ENCODE results near the gene ZNF503.

The ZNF503 gene

GRCh38 chr10:75405598-75406461 is 4.3 kb upstream of the ZNF503 start:
- no peak for DNase-seq

DNA sequence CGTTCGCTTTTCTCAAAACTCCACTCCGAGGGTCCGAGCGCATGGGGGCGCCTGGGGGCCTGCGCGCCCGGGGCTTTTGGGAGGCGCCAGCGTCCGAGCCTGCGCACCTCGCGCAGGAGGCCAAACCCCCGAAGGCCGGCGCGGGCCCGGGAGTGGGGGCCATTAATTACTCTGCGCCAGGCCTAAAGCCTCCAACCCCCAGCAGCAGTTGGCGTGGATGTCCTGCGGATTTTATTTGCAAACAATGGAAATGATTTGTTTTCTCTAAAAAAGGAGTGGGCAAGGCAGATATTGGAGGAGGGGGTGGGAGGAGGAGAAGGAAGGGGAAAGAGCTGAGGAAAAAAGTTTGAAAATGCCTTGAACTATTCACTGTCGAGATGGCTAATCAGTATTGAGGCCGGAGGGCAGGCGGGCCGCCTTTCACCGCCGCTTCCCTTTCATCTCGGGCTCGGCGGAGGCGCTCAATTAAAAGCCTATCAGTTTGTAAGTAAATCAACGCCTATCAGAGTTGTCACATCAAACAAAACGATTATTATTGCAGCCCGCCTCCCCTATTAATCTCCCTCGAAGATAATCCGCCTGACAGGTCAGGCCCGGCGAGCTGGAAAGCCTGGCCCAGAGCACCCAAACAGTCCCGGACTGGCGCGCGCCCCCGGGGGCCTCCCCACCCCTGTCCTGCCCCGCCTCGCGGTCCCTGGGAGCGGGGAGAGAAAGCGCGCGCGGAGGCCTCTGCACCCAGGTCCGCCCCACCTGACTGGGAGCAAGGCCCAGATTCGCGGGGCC is 3.4 kb upstream of the ZNF503 start:
- DNase-seq, result peak; percentile 9

- no peak for DNase-seq
Observed at GRCh38 chr10:75403939-75404814, 2.6 kb upstream of the ZNF503 start.

- DNase-seq, result peak; percentile 56
Observed at GRCh38 chr10:75403144-75403938, 1.8 kb upstream of the ZNF503 start.

DNA sequence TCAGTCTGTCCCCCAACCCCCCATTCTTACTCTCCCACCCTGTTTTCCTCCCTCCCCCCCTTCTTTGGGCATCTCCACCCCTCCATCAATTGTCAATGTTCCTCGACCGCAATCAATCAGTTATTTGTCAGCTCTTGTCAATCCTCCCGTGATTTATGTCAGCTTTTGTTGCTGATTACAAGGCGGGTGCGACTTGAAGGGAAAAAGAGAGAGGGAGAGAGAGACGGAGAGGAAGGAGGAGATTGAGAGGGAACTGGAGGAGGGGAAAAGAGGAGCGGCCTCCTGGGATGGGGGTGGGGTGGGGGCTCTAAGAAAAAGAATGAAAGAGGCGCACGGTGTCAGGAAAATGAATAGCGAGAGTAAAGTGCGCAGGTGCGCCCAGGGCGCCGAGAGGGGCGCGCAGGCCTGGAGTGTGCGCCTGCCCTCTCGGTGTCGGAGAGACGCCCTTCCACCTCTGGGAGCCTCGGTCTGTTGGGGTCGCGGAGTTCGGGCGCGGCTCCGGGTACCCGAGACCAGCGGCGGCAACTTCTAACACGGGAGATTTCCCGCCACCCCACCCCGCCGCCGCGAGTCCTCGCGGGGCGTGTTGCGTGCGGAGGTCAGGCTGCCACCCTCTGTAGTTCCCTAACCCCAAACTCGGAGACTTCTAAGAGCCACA is 1.1 kb upstream of the ZNF503 start:
- DNase-seq, result peak; percentile 71

- DNase-seq, result peak; percentile 15
Observed at GRCh38 chr10:75400771-75401568, 594 bp downstream of the ZNF503 start.

- peak; percentile 64 for DNase-seq
Observed at GRCh38 chr10:75400163-75400770, 1.3 kb downstream of the ZNF503 start.

DNA sequence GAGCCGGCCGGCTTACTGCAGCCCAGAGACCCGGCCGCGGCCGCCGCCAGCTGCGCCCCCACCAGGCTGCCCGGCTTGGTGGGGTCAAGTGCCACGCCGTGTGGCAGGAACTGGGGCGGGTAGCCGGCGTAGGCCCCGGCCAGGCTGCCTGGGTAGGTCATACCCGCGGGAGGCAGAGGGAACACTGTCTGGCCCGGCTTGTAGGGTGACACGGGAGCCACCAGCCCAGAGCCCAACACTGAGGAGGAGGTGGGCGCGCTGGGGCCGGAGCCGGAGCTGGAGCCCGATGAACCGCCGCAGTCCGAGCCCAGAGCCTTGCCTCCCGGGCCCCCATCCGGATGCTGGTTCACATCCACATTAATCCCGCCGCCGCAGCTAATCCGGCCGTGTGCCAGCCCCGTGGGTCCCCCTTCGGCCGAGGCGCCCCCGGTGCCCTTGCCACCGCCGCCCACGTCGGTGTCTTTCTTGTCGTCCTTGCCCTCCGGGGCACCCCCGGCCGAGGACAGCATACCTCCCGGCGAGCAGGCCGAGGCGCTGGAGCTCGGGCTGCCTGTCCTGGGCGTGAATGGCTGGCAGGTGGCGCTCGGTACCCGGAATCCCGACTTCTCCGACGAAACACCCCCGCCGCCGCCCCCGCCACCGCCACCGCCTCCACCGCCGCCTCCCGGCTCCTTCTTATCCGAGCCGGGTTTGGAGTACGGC is 2.0 kb downstream of the ZNF503 start:
- peak; percentile 64 for DNase-seq

DNA sequence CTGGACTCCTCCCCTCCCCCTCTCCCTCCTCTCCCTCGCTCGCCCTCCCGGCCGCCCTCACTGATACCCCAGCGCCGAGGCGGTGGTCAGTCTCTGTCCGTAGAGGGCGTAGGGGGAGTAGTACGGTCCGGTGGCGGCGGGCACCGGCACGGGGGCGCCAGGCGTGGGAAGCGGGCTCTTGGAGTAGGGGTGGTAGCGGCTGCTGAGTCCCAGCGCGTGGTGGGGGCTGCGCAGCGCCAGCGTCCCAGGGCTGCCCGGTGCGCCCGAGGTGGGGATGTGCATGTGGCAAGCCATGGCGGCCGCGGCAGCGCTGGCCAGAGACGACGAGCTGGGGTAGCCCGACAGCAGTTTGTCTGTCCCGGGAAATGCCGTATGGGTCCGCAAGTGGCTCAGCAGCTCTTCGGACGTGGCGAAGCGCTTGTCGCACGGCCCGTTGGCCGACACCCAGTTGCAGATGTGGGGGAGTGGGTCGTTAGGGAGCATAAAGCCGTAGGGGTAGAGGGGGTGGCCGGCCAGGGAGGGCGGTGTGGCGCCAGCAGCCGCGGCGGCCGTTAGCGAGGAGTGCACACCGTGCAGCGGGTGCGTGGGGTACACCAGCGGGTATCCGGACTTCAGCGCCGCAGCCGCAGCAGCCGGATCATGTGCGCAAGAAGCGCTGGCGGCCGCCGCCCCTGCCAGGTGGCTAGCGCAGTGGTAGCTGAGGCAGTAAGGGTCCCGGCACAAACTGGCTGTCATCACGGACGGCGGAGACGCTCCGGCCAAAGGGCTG is 2.7 kb downstream of the ZNF503 start:
- DNase-seq, result no peak

GRCh38 chr10:75398200-75398691 is 3.3 kb downstream of the ZNF503 start:
- no peak for DNase-seq

DNA sequence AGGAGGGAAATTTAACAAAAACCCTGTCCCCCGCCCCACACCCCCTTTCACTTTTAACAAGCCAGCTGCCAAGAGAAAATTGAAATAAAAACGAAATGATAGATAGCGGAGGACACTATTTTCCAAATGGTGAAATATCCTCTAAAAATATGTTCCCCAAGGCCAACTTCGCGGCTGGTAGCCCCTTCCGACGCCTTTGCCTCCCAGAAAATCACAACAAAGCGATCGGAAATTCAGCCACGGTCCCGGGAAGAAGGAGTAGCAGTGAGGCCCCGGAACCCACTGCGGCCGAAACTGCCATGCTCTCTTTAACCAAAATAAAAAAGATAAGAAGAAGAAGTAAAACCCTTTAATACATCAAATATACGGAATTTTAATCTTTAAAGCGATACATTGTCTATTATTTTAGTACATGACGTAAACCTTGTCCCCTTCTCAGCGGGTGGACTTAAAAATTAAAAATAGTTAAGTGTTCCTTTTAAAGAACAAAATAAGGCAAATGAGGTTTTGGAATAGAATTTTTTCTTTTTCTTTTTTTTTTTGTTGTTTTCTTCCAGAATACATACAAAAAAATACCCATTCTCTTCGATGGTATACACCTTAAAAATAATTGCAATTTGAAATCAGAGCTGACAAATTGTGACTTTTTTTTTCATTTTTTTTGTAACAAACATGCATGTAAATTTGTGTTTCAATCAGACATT is 3.9 kb downstream of the ZNF503 start:
- DNase-seq, result no peak

DNA sequence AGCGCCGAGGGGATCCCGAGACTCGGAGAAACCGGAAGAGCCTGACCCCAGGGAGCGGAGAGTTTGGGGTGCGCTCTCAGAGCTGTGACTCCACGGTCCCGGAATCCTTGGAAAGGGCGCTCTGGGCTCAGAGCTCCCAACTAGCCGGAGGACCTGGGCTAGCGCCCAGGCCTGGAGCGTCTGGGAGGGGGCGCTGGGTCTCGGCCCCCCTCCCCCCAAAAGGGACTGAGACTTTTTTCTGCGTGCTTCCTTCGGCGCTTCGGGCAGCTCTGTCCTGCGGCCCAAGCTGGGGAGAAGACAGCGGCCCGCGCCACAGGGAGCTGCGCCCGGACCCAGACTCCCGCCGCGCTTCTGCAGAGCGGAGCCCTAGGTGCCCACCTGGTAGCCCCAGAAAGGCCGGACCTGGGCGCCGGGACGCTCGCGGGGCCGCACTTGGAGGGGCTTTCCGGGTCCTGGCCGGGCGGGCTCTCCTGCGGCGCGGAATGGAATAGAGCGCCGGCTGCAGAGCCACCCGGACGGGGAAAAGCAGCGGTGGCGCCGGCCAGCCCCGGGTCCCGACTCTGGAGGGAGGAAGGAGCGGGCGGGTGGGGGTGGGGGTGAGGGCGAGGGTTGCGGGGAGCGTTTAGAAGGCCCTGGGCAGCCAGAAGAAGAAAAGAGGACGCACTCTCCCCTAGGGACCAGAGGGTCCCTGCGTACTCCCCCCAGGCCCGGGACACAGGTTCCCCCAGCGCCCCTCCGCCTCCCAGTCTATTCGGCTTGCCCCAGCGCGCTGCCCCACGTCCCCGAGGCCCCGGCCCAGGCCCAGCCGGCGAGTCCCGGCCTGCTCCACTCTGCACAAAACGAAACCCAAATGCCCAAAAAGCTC is 4.7 kb downstream of the ZNF503 start:
- no peak for DNase-seq

GRCh38 chr10:75395932-75396630 is 5.5 kb downstream of the ZNF503 start:
- no peak for DNase-seq

GRCh38 chr10:75395066-75395931 is 6.3 kb downstream of the ZNF503 start:
- DNase-seq, result peak; percentile 43

GRCh38 chr10:75394221-75394620 is 7.3 kb downstream of the ZNF503 start:
- no peak for DNase-seq
